Sigmoid colon (tissue), 7 donors: Measurements from ENCODE around the gene CTSD. TPM values are rescaled to one million over a fixed set of nuclear protein-coding genes. Genes with fewer than 3 reads are reported as not detected.

Experiments
- DNase-seq: peaks from one replicate; pipeline ENCODE4 v3.0.0-alpha.2; 2019
- H3K27ac ChIP-seq, 4 donors: fragments of 200-600 bp; sonication (generic); one replicate each; pipeline ENCODE4 v1.5.1; 2016 to 2019; ENCODE audit warnings: mild to moderate bottlenecking in 1 of 4
- H3K27me3 ChIP-seq, 3 donors: fragments of 200-600 bp; sonication (generic); one replicate each; pipeline ENCODE4 v1.5.1; 2019; ENCODE audit warnings: mild to moderate bottlenecking in 1 of 3
- H3K36me3 ChIP-seq, 4 donors: fragments of 200-600 bp; sonication (generic); one replicate each; pipeline ENCODE4 v1.5.1; 2016 to 2019
- H3K4me1 ChIP-seq, 4 donors: fragments of 200-600 bp; sonication (generic); one replicate each; pipeline ENCODE4 v1.5.1; 2017 to 2019
- H3K4me3 ChIP-seq, 4 donors: fragments of 200-600 bp; sonication (generic); one replicate each; pipeline ENCODE4 v1.5.1; 2017 to 2019; ENCODE audit warnings: mild to moderate bottlenecking in 2 of 4, moderate library complexity in 1 of 4
- H3K9me3 ChIP-seq, 4 donors: fragments of 200-600 bp in 3 of 4; sonication (generic) in 3 of 4; one replicate each; pipeline versions ENCODE4 v1.5.1 to v1.6.1; 2013 to 2019
- EP300 ChIP-seq, 4 donors: sonication (generic); formaldehyde crosslinking; IDR thresholded peaks; one replicate each; pipeline ENCODE4 v1.6.1; 2017; ENCODE audit warnings: antibody characterized with exemption in 4 of 4
- POLR2A ChIP-seq, 2 donors: fragments of 450-650 bp; IDR thresholded peaks; one replicate each; pipeline ENCODE4 v1.6.1; 2016; ENCODE audit warnings: antibody characterized with exemption in 2 of 2, mild to moderate bottlenecking in 2 of 2, moderate library complexity in 2 of 2
- POLR2AphosphoS5 ChIP-seq, 4 donors: sonication (generic); formaldehyde crosslinking; IDR thresholded peaks; one replicate each; pipeline ENCODE4 v1.6.1; 2017; ENCODE audit warnings: antibody characterized with exemption in 4 of 4
- WGBS, 2 donors: extraction: QIAGEN DNeasy Blood & Tissue Kit; methylation state at CpG; one replicate each; pipeline ENCODE4 v1.1.7; 2013; 5-methylcytosine and 5-hydroxymethylcytosine counted together
- intact Hi-C: fragments of 100-400 bp; cut with DNase I; formaldehyde crosslinking; loops from one replicate; pipeline ENCODE4 v1.15.1; 2023
- polyA plus RNA-seq, 3 donors: library from polyadenylated mRNA; stranded (reverse); fragments of 200-250 nt; gene quantifications; one replicate each; pipeline ENCODE4 v1.2.3, GENCODE V29; 2013
- total RNA-seq, 4 donors: library from RNA; depleted of rRNA; stranded (reverse); fragments of >200 nt; gene quantifications; one replicate each; pipeline ENCODE4 v1.1.0, GENCODE V29; 2016
- TF ChIP-seq, protein P1 (sequence below), 4 experiments: fragments of 450-650 bp in 3 of 4; fragments of 200-600 bp in 1 of 4; IDR thresholded peaks; one replicate each; pipeline ENCODE4 v1.5.1; 2016 to 2019; ENCODE audit warnings: antibody characterized with exemption in 4 of 4, mild to moderate bottlenecking in 3 of 4, moderate library complexity in 2 of 4
- donor health status: healthy with polysubstance abuse.
- donor health status: Bipolar disorder and iron deficiency.
- donor health status: healthy.

The CTSD gene
- total and polyA plus RNA-seq, 7 donors: 173 to 1,586 (median 222) TPM

DNA sequence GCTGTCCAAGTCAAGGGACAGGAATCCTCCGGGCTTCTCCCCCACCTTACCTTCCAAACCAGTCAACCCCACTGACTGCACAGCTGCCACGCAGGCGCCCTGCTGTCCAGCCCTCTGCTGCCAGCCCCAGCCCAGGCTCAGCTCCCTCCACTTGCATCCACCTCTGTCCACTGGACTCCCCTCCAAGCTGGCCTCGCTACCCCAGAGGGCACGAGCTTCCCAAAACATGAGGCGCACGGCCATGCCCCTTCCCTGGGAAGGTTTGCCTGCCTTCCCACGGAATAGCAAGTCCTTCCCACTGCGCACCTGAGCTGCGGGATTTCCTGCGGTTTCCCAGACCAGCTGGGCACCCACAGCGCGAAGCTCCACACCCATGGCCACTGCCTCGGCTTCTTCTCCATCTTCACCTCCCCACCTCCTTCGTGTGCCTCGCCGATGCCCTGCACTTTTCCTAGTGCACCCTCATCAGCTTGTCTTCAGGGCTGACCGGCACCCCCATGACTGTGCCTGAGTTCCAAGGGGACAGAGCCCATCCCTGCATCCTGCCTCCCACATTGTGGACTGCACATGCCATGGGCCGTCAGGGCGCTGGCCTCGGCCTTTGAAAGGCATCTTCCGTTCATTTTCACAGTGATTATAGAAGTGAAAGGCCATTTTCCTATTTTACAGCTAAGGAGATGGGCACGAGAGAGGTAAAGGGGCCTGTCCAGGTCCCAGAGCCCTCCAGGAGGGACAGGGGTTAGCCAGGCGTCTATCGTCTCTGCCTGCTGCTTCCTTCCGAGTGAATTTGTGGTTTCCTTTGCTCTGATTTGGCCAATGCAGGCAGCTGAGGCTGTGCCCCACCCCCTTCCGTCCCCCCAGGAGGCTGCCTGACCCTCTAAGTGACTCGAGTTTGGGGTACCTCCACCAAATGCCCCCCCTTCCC, 29.7 kb downstream of the CTSD start:
- H3K4me1 ChIP-seq: no peaks in the 10 kb centered on the region
- DNase-seq: no peak
- WGBS, 2 donors: 69 to 78% methylated on average over 28 of the region's 28 CpGs
- no peak overlapping the region for H3K27ac ChIP-seq
- intact Hi-C loops: no loop called here
- TF ChIP-seq POLR2A (IDR thresholded peaks at IDR 0.05) (no peak), EP300 (IDR thresholded peaks at IDR 0.05) (no peak), POLR2AphosphoS5 (IDR thresholded peaks at IDR 0.05) (no peak)
- TF ChIP-seq, protein P1, sequence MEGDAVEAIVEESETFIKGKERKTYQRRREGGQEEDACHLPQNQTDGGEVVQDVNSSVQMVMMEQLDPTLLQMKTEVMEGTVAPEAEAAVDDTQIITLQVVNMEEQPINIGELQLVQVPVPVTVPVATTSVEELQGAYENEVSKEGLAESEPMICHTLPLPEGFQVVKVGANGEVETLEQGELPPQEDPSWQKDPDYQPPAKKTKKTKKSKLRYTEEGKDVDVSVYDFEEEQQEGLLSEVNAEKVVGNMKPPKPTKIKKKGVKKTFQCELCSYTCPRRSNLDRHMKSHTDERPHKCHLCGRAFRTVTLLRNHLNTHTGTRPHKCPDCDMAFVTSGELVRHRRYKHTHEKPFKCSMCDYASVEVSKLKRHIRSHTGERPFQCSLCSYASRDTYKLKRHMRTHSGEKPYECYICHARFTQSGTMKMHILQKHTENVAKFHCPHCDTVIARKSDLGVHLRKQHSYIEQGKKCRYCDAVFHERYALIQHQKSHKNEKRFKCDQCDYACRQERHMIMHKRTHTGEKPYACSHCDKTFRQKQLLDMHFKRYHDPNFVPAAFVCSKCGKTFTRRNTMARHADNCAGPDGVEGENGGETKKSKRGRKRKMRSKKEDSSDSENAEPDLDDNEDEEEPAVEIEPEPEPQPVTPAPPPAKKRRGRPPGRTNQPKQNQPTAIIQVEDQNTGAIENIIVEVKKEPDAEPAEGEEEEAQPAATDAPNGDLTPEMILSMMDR (IDR thresholded peaks at IDR 0.05): no peak
- H3K27me3 ChIP-seq: peaks cover 0 to 94% (median 62%) of the 10 kb centered on the region in 3 donors
- peaks cover 3 to 13% (median 10%) of the 10 kb centered on the region in 4 donors for H3K9me3 ChIP-seq
- no peak overlapping the region for H3K4me3 ChIP-seq
- no peaks in the 10 kb centered on the region for H3K36me3 ChIP-seq

DNA sequence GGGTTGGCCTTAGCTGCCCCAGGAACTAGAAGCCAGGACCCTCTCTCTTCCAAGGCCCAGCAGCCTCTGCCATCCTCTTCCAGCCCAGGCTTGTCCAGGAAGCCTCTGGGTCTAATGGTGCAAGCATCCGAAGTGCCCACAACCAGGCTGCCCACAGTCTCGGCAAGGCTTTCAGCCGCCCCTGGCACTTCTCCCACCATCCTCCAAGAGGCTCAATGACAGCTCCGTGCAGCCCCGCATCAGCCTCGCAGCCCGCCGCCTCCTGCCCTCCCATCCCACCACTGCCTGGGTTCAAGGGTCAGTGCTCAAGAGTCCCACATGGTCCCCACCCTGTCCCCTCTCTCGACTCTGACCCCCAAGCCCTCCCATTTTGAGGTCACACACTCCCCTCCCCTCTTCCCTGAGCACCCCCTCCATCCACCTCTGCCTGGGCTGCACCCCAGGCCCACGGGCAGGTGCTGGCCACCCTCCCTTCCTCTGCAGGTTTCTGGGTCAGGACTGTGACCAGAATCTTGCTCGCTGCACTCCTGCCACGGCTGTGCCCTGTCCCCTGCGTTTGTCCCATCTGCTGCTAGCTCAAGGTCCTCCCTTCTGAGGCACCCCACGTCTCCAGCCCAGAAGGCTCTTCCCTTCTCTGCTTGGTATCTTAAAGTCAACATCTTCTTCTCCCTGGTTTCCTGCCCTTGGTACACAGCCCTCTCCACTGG, 30.6 kb downstream of the CTSD start:
- Histone ChIP-seq H3K27ac (no peak overlapping the region), H3K36me3 (no peaks in the 10 kb centered on the region), H3K27me3 (peaks cover 0 to 95% (median 64%) of the 10 kb centered on the region in 3 donors), H3K4me3 (no peak overlapping the region), H3K9me3 (peaks cover 3 to 11% (median 10%) of the 10 kb centered on the region in 4 donors), H3K4me1 (no peaks in the 10 kb centered on the region)
- TF ChIP-seq POLR2AphosphoS5 (IDR thresholded peaks at IDR 0.05): no peak
- TF ChIP-seq EP300 (IDR thresholded peaks at IDR 0.05): no peak
- 57 to 77% methylated on average over 14 of the region's 14 CpGs for WGBS, 2 donors
- intact Hi-C loops: no loop called here
- no peak for DNase-seq

DNA sequence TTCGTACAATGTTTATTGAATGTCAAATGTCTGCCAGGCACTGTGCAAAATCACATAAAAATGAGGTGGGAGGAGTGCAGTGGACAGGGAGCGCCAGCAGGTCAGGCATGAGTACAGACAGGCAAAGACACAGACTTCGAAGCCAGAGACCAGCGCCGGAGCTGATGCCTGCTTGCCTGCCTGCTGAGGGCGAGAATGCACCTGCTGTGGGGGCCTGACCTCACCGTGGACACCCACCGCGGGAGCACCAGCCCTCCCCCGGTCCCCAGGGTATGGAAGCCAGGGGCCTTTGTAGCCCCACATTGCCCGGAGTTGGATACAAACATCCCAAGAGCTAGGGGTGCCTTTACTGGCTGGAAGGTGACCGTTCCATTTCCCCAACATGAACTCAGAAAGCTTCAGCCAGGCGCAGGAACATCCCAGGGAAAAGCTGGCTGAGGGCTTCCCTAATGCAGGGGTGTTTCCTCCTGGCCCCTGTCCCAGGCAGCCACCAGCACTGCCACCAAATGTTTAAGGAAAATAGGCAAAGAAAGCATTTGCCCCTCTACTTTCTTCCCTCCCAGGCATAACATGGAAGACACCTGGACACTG, 31.2 kb downstream of the CTSD start:
- TF ChIP-seq, protein P1 (IDR thresholded peaks at IDR 0.05): no peak
- TF ChIP-seq POLR2AphosphoS5 (IDR thresholded peaks at IDR 0.05): no peak
- no peak for TF ChIP-seq EP300 (IDR thresholded peaks at IDR 0.05)
- TF ChIP-seq POLR2A (IDR thresholded peaks at IDR 0.05): no peak
- H3K9me3 ChIP-seq: peaks cover 3 to 10% (median 9%) of the 10 kb centered on the region in 4 donors
- no peaks in the 10 kb centered on the region for H3K36me3 ChIP-seq
- DNase-seq: no peak
- peaks cover 0 to 95% (median 63%) of the 10 kb centered on the region in 3 donors for H3K27me3 ChIP-seq
- H3K4me1 ChIP-seq: no peaks in the 10 kb centered on the region
- 30 to 58% methylated on average over 13 of the region's 13 CpGs for WGBS, 2 donors
- intact Hi-C loops: no loop called here
- H3K4me3 ChIP-seq: no peak overlapping the region
- no peak overlapping the region for H3K27ac ChIP-seq

DNA sequence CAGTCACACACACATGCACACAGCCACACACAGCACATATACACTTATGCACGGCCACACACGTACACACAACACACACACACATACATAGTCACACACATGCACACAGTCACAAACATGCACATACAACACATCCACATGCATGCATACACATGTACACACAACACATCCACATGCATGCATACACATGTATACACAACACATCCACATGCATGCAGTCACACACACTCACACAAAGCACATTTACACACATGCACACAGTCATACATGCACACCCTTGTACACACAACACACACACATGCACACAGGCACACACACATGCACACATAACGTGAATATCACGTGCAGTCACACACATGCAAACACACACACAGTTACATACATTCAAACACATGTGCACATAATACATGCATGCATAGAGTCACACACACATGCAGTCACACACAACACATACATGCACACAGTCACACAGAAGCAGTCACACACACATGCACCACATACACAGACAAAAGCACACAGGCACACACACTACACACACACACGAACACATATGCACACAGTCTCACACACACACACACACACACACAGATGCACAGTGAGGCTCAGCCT, 32.2 kb downstream of the CTSD start:
- intact Hi-C loops: no loop called here
- no peak overlapping the region for H3K4me3 ChIP-seq
- H3K27ac ChIP-seq: no peak overlapping the region
- 87 to 93% methylated on average over 5 of the region's 5 CpGs for WGBS, 2 donors
- TF ChIP-seq, protein P1 (IDR thresholded peaks at IDR 0.05): no peak
- TF ChIP-seq POLR2AphosphoS5 (IDR thresholded peaks at IDR 0.05): no peak
- DNase-seq: no peak
- no peaks in the 10 kb centered on the region for H3K36me3 ChIP-seq
- H3K4me1 ChIP-seq: no peaks in the 10 kb centered on the region
- H3K9me3 ChIP-seq: peaks cover 0 to 2% (median under 1%) of the 10 kb centered on the region in 4 donors
- H3K27me3 ChIP-seq: peaks cover 0 to 95% (median 55%) of the 10 kb centered on the region in 3 donors
